GM20000 (cell line): ENCODE results near the gene RAB30.

Source experiments
- DNase-seq: peaks from one replicate; pipeline ENCODE4 v3.0.0; 2012; ENCODE audit warnings: low spot score
- TF ChIP-seq, protein P1 (sequence below): IDR thresholded peaks from 2 replicates; pipeline ENCODE4 v1.5.1; 2012; ENCODE audit warnings: mild to moderate bottlenecking, control low read depth; ENCODE audit errors: extremely low read depth, missing control alignments

RAB30 gene

GRCh38 chr11:83027794-83028193 lies 43.9 kb downstream of the RAB30 start:
- no peak for DNase-seq
- TF ChIP-seq, protein P1, sequence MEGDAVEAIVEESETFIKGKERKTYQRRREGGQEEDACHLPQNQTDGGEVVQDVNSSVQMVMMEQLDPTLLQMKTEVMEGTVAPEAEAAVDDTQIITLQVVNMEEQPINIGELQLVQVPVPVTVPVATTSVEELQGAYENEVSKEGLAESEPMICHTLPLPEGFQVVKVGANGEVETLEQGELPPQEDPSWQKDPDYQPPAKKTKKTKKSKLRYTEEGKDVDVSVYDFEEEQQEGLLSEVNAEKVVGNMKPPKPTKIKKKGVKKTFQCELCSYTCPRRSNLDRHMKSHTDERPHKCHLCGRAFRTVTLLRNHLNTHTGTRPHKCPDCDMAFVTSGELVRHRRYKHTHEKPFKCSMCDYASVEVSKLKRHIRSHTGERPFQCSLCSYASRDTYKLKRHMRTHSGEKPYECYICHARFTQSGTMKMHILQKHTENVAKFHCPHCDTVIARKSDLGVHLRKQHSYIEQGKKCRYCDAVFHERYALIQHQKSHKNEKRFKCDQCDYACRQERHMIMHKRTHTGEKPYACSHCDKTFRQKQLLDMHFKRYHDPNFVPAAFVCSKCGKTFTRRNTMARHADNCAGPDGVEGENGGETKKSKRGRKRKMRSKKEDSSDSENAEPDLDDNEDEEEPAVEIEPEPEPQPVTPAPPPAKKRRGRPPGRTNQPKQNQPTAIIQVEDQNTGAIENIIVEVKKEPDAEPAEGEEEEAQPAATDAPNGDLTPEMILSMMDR, result no peak

DNA sequence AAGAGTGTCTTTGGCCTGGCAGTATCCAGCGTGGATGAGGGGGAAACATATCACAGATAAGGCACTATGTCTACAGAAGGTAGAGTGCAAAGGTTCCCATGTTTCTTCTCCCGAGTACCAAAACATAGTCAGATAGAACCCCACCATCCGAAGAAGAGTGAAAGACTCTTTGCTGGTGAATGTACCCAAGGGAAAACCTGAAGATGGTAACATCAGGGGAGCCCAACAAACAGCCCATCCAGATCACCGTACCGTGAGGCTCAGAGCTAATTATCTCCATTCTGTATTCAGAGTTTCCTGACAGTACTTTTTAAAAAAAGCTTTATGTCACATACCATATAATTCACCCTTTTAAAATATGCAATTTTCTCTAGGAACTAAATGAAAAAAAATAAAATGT lies 44.4 kb downstream of the RAB30 start:
- no peak for DNase-seq
- TF ChIP-seq, protein P1, result no peak

DNA sequence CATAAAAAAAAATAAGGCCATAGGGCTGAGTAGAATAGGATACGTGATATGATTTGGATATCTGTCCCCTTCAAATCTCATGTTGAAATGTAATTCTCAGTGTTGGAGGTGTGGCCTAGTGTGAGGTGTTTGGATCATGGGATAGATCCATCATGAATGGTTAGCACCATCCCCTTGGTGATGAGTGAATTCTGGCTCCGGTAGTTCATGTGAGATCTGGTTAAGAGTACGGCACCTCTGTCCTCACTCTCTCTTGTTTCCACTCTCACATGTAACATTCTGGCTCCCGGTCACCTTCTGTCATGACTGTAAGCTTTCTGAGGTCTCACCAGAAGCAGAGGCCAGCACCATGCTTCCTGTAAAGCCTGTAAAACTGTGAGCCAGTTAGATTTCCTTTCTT lies 45.5 kb downstream of the RAB30 start:
- TF ChIP-seq, protein P1, result no peak
- DNase-seq, result no peak

DNA sequence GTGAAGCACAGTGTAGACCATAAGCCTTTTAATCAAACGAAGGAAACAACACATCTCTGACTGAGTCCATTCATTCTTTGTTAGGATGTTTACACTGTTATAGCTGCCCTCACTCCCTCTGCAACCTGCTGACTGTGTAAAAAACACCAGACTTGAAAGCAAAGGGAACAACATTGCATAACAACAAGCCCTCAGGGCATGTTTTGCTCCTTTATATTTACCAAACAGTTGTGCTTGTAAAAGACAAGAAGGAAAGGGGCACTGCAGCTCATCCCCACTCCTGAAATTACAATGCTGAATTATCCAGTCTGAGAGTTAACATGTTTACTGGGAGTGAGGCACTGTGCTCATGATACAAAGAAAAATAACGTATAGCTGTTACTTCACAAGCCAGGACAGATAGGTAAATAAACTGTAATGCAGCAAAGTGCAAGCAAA lies 46.4 kb downstream of the RAB30 start:
- no peak for DNase-seq
- TF ChIP-seq, protein P1, result no peak

- TF ChIP-seq, protein P1, result no peak
- no peak for DNase-seq
Measured at GRCh38 chr11:83024270-83024854, 47.3 kb downstream of the RAB30 start.

GRCh38 chr11:83023410-83023809 lies 48.3 kb downstream of the RAB30 start:
- DNase-seq, result no peak
- TF ChIP-seq, protein P1, result no peak

DNA sequence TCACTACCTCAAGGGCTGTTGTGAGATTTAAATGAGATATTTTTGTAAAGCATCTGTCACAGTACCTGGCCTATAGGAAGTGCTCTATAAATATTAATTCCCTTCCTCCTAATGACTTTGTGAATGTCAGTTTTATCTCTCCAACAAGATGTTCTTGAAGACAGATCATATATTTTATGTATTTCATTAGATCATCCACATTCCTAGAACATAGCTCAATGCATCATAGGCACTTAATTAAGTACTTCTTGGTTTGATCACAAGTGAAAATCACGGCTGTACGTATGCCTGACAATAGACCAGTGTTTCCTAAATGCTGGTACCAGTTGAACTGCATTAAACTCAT lies 49.9 kb downstream of the RAB30 start:
- TF ChIP-seq, protein P1, result no peak
- no peak for DNase-seq
